Stimulated activated CD8-positive, alpha-beta memory T cell treated with anti-CD3 and anti-CD28 coated beads, Interleukin-12 subunit alpha, Interleukin-12 subunit beta, amount 100 ng/mL, for 24 hours (primary cell): ENCODE data around the gene S100A3.

Source experiments
- DNase-seq: peaks from one replicate; pipeline ENCODE4 v3.0.0-alpha.2; 2020; ENCODE audit errors: extremely low read depth

S100A3 gene

GRCh38 chr1:153510984-153511410, 38.1 kb downstream of the S100A3 start:
- peak; percentile 47 for DNase-seq

DNA sequence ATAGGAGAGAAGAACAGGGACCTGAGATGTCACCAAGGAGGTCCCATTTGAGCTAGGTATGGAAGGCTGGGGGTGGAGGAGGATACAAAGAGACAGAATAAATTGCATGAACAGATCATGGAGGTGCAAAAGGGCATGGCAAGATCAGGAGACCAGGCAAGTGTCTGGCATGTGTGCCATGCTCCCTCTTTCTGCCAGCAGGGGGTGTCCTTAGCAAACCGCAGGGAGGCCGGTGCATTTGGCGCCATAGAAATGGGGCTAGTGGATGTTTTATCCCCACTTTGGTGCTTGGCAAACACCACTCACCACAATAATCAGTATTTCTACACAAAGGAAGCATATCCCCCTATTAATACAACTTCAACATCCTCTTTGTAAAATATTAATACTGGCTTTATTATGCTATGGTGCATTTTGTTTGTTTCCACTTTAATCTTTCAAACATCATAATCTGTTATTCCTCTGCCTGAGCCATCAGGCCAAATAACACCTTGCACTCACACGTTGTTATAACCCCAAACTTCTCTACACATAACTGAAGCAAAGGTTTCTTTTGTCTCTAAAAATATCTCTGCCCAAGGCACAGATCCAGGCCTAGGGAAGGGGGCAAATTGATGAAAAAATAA, 39.2 kb downstream of the S100A3 start:
- peak; percentile 42 for DNase-seq

GRCh38 chr1:153509036-153509435, 40.0 kb downstream of the S100A3 start:
- DNase-seq, result no peak

GRCh38 chr1:153507926-153508583, 41.0 kb downstream of the S100A3 start:
- DNase-seq, result no peak

GRCh38 chr1:153506831-153507413, 42.1 kb downstream of the S100A3 start:
- DNase-seq, result no peak

DNA sequence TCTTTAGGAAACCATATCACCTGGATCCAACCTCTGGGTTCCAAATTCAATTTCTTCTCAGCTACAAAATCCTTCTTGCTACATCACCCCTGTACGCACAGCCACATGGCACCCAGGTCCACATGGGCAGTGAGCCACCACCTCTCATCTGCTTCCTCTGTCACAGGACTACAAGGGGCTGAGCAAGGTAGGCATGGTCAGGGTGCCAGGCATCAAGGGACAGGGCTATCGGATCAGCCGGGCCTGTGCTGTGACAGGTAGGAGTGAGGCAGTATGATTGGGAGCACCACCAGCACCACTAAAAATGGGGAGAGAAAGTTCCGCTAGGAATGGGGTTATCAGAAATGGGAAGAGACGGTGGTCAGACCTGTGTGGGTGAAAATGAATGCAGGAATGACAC, 42.7 kb downstream of the S100A3 start:
- DNase-seq, result no peak

- no peak for DNase-seq
Measured at GRCh38 chr1:153505576-153505975, 43.5 kb downstream of the S100A3 start.

GRCh38 chr1:153503766-153504165, 45.3 kb downstream of the S100A3 start:
- DNase-seq, result no peak

DNA sequence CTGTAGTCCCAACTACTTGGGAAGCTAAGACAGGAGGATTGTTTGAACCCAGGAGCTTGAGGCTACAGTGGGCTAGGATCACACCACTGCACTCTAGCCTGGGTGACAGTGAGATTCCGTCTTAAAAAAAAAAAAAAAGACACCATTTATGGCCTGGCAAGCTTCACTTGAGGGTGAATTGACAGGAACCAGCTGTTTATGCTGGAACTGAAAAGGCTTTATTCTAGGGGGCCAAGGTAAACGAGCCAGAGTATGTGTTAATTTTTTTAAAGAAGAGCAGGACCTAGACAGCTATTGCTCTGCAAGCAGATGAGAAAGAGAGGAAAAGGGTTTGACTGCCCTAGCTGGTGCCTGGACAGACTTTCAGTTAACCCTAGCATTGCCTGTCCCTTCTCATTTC, 50.3 kb downstream of the S100A3 start:
- DNase-seq, result no peak
